Hematopoietic multipotent progenitor cell treated with erythropoietin and hydrocortisone succinate and interleukin-3 and kit ligand, for 17 days (in vitro differentiated cells): Measurements from ENCODE around the gene COLEC11.
"Not testable (repeated sequence)": the region's sequence is repeated elsewhere in the genome, so short reads cannot be mapped to it uniquely, and the experiment has no call there.

Source experiments
- DNase-seq: peaks from one replicate; pipeline ENCODE4 v3.0.0-alpha.2; 2015; ENCODE audit warnings: low spot score

The COLEC11 gene

DNA sequence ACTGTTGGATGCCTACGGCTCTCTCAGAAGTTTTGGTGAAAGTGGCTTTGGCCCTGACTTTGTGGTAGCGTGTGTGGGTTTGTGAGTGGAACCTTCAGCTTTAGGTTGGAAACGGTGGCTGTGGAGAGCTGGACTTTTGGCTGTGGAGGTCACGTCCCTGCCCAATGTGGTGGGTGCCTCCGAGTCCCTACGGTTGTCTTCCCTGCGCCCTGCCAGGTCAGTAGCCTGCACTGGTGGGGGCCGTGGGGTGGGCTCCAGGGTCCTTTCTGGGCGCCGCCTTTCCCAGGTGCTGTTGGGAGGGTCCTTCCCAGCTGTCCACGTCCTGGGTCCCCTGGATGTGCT, 11.1 kb downstream of the COLEC11 start:
- DNase-seq, result no peak

DNA sequence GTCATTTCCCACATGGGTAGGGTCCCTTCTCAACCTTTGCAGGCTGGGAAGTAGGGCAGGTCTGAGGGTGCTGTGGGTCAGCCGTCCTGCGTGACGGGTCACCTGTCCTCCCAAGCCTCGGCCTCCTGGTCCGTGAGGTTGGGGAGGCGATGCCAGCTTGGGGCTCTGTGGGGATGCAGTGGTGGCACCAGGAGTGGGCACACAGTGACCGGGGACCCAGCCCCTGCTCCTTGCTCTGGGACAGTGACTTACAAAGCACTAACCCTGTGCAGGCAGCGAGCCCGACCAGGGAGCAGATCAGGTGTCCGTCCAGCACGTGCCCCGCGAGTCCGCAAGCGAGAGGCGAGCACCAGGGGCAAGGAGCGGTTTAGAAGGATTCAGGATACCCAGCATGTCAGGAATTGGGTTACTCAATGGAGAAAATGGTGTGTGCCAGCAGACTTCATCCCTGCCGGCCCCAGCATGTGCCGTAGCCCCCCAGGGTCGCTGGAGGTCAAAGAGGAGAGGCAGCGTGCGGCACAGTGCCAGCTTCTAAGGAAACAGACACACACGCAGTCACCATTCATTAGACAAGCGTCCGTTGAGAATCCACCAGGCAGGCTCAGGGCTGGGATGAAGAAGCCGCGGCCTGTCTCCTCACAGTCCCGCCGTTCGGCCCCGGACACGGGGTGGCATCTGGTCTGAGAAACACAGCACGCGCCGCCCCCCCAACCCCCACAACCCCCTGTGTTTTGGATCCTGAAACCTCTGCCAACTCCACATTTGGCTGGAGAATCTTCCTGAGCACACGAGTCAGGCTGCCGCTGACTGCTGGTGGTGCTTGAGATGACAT, 11.7 kb downstream of the COLEC11 start:
- DNase-seq, result no peak

DNA sequence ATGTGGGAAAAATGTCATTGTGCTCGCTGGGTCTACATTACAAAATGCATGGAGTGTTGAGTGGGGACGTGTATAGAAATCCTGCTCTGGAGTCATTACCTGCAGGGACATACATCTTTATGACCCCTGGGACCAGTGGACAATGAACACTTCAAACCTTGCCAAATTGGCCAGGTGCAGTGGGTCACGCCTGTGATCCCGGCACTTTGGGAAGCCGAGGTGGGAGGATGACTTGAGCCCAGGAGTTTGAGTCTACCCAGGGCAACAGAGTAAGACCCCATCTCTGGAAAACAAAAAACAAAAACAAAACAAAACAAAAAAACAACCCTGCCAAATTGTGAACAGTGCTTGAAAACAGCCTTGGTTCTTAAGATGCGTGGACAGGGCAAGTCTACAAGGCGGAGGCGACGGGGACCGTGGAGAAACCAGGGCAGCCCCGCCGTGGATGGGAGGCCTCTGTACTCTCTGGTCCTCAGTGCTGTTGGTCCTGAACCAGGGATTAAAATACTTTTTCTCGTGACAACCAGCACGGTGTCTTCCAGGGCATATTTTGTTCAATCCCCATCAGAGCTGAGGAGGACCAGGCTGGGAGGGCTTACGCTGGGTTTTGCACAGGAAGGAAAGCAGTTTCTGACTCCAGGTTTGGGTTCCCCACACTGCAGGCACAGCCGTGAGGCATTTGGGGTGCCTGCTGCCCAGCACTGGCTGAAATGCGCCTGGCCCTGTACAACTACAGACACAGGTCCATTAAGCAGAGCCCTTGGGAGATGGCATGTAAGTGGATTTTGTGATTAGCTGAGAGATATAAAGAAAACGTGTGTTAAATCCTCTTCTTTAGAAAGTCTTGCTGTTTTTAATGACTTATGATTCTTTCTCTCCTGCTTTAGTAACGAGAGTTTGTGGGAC, 13.7 kb downstream of the COLEC11 start:
- DNase-seq, result no peak

DNA sequence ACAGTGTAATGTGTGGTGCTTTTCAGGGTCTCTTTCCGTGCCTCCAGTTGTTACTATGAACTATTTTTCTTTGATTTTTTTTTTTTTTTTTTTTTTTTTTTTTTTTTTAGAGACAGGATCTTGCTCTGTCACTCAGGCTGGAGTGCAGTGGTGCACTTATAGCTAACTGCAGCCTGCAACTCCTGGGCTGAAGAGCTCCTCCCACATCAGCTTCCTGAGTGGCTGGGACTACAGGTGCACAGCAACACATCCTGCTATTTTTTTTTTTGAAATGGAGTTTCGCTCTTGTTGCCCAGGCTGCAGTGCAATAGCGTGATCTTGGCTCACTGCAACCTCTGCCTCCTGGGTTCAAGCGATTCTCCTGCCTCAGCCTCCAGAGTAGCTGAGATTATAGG, 14.4 kb downstream of the COLEC11 start:
- DNase-seq, result not testable (repeated sequence)

DNA sequence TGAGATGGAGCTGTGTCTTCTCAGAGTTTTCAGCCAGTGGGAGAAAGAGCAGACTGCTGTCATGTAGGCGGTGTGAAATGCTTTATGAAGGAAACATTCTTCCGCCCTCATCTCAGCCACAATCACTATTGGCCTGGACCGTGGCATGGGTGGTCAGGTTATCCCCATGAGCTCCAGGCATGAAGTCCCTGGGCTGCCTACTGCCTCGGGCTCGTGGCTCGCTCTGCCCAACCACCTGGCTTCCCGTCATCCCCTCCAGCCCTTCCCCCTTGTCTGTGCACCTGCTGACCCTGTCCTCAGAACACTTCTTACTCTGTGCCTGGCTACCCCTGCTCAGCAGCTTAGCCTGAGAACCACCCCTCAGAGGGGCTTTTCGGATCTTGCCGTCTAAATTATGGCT, 15.5 kb downstream of the COLEC11 start:
- no peak for DNase-seq

DNA sequence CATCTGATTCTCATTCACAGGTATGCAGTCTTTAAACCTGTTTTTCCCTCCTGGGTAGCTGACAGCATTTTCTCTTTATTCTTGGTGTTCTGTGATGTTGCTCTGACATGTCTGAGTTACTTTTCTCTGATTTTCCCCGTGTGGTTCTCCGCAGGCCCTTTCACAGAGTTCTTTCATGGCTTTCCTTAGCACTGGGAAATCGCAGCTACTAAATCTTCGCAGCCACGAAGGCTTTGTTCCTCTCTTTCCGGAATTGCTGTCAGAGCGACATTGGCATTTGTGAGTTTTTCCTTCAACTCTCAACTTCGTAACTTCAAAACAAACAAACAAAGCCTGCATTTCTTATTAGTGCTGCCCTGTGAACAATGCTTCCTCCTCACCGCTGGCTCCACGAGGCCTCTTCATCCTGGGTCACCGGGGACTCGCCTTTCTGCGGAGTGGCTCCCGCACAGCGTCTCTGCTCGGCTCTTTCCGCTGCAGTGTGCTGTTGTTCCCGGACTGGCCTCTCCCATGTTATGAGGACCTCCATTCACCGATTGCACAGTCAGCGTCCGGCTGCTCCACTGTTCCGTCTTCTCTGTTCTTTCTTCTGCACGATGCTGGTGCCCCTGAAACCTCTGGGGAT, 16.1 kb downstream of the COLEC11 start:
- DNase-seq, result no peak

DNA sequence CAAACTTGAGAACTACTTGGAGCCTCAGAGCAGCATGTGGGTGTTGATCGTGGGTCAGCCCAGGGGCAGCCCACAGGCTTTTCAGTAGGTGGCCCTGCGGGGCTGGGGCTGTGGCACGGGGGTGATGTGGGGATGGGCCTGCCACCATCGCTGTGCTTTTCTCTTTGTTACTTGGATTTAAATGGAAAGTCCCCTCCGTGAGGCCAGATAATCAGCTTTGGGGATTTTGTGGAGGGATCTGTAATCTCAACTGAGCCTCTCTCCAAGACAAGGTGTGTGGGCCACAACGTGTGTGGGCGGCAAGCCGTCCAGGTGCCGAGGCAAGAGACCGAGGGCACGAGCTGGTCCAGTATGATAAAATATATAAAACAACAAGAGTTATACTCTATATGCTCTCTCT, 16.7 kb downstream of the COLEC11 start:
- DNase-seq, result no peak

DNA sequence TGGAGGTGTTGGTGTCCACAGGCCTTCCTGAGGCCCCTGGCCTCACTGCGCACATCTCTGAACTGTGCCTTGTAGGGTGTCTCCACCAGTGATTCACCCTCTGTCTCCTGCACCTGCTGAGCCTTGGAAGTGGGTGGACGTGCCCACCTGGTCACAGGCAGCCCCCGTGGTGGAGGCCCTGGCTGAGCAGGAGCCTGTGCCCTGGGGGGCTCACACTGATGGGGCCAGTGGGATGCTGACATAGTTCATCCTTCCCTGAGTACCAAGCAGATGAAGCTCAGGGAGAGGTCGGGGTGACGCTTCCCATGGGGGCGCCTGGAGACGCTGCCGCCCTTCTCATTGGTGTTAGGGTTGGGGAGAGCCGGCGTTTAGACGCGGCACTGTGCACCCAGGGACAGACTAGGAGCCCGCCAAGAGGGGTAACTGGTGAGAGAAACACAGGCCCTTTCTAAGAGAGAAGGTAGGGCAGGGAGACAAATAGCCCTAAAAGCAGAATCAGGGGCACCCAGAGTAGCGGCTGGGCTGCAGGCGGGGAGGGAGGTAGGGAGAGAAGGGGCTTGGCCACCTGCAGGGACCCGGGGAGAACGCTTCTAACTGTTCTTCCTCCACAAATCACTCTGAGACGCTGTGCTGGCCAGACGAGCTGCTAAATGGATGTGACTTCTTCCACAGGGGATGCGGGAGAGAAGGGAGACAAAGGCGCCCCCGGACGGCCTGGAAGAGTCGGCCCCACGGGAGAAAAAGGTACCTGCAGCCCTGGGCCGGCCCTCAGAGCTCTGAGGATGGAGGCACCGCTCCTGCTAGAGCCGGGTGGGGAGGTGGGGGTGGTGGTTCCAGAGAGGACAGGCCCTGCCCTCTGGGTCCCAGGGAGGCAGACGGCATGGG, 18.0 kb downstream of the COLEC11 start:
- no peak for DNase-seq

DNA sequence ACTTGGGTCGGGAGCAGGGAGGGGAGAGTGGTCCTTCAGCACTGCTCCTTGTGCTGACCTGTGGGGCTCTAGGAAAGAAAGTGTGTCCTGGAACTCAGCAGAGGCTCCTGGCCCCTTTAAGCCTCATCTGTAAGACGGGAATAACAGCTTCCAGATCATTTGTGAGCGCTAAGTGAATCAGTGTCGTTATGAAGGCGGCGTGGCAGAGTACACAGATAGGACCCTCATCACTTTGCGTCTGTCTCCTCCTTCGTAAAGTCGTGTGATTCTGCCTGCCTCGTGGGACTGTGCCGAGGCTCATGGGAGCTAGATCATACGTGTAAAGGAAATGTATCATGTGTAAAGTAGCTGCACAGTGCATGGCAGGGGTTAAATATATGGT, 18.6 kb downstream of the COLEC11 start:
- DNase-seq, result no peak

DNA sequence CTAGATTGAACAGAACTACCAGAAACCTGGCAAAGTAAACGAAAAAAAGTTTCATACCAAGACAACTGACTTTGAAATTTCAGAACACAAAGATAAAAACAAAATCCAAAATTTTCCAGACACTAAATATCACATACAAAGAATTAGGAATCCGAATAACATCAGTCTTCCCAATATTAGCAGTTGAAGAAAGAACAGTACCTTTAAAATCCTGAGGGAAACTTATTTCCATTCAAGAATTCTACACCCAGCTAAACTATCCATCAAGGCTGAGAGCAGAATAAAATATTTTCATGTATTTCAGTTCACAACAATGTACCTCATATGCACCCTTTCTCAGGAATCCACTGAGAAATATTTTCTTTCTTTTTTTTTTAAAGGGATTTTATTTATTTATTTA, 19.8 kb downstream of the COLEC11 start:
- DNase-seq, result not testable (repeated sequence)

DNA sequence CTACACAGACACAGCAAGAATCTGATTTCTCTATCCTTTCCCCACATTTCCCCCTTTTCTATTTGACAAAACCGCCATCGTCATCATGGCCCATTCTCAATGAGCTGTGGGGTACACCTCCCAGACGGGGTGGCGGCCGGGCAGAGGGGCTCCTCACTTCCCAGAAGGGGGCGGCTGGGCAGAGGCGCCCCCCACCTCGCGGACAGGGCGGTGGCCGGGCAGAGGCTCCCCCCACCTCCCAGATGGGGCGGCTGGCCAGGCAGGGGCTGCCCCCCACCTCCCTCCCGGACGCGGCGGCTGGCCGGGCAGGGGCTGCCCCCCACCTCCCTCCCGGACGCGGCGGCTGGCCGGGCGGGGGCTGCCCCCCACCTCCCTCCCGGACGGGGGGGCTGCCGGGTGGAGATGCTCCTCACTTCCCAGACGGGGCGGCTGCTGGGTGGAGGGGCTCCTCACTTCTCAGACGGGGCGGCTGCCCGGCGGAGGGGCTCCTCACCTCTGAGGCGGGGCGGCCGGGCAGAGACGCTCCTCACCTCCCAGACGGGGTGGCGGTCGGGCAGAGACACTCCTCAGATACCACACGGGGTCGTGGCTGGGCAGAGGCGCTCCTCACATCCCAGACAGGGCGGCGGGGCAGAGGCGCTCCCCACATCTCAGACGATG, 20.8 kb downstream of the COLEC11 start:
- DNase-seq, result not testable (repeated sequence)

DNA sequence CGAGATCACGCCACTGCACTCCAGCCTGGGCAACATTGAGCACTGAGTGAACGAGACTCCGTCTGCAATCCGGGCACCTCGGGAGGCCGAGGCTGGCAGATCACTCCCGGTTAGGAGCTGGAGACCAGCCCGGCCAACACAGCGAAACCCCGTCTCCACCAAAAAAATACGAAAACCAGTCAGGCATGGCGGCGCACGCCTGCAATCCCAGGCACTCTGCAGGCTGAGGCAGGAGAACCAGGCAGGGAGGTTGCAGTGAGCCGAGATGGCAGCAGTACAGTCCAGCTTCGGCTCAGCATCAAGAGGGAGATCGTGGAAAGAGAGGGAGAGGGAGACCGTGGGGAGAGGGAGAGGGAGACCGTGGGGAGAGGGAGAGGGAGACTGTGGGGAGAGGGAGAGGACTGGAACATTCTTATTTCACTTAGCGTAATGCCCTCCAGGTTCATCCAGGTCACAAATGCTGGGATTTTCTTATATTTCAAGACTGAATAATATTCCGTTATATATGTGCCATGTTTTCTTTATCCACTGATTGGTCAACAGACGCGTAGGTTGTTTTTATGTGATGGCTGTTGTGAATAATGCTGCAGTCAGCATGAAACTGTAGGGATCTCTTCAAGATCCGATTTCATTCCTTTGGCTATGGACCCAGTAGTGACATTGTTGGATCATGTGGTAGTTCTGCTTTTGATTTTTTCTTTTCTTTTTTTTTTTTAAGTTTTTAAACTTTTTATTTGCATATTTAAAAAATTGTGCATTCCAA, 21.7 kb downstream of the COLEC11 start:
- not testable (repeated sequence) for DNase-seq

DNA sequence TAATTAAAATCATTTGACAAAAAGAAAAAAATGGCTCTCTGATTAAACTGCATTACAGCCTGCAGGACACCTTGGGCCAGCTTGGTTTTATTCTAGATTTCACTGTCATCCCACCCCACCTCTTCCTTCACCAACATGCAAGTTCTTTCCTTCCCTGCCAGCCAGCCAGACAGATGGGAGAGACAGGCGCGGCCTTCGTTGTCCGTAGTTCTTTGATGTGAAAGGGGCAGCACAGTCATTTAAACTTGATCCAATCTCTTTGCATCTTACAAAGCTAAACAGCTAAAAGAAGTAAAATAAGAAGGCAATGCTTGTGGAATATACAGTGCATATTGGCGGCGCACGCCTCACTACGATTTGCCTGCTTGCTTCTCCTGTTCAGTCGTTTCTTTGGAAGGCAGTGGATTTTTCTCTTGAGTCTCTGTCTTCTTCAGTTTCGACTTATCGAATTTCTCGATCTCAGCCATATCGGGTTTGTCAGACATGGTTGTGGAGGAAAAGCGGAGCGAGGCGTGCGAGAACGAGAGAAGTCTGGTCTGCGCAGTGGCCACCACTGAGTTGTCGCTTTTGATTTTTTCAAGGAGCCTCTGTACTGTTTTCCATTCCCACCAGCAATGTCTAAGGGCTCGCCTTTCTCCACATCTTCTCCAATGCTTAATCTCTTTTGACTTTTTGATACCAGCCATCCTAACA, 22.4 kb downstream of the COLEC11 start:
- DNase-seq, result no peak

DNA sequence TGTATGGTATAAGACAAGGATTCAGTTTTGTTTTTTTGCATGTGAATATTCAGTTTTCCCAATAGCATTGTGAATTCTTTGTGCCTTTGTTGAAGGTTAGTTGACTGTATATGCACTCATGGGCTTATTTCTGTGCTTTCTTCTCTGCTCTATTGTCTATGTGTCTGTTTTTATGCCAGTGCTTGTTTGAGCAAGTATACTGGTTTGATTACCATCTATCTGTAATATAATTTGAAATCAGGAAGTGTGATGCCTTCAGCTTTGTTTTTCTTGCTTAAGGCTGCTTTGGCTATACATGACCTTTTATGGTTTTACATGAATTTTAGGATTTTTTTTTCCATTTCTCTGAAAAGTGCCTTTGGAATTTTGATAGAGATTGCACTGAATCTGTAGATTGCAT, 23.5 kb downstream of the COLEC11 start:
- no peak for DNase-seq

DNA sequence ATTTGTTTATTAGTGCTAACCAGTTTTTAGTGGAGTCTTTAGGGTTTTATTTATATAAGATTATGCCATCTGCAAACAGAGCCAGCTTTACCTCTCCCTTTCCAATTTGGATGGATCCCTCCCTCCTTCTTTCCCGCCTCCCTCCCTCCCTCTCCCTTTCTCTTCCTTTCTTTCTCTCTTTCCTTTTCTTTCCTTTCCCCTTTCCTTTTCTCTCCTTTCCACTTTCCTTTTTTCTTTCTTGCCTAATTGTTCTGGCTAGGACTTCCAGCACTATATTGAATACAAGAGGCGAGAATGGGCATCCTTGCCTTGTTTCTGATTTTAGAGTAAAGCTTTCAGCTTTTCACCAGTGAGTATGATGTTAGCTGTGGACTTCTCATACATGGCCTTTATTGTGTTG, 24.1 kb downstream of the COLEC11 start:
- no peak for DNase-seq

DNA sequence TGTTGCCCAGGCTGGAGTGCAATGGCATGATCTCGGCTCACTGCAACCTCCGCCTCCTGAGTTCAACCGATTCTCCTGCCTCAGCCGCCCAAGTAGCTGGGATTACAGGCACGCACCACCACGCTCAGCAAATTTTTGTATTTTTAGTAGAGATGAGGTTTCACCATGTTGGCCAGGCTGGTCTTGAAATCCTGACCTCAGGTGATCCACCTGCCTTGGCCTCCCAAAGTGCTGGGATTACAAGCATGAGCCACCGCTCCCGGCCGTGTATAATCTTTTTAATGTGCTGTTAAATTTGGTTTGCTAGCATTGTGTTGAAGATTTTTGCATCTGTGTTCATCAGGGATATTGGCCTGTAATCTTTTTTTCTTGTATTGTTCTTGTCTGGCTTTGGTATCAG, 24.7 kb downstream of the COLEC11 start:
- DNase-seq, result not testable (repeated sequence)

DNA sequence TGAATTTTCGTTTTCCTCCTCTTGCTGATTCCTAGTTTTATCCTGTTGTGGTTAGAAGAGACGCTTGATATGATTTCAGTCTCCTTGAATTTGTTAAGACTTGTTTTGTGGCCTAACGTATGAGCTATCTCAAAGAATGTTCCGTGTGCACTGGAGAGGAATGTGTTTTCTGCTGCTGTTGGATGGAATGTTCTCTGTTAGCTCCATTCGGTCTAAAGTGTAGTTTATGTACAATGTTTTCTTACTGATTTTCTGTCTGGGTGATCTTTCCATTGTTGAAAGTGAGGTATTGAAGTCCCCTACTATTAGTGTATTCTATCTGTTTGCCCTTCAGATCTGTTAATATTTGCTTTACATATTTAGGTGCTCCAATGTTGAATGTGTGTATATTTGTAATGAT, 25.9 kb downstream of the COLEC11 start:
- DNase-seq, result no peak

DNA sequence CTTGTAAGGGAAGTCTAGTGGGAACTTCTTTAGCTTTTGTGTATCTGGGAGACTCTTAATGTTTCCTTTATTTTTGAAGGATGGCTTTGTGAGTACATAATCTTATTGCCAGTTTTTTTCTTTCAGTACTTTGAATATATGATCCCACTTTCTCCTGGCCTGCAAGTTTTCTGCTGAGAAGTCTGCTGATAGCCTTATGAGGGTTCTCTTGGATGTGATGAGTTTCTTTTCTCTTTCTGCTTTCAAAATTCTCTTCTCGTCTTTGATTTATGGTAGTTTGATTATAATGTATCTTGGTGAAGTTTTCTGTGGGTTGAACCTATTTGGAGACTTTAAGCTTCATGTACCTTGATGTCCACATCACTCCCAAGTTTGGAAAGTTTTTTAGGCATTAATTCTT, 28.1 kb downstream of the COLEC11 start:
- DNase-seq, result no peak

DNA sequence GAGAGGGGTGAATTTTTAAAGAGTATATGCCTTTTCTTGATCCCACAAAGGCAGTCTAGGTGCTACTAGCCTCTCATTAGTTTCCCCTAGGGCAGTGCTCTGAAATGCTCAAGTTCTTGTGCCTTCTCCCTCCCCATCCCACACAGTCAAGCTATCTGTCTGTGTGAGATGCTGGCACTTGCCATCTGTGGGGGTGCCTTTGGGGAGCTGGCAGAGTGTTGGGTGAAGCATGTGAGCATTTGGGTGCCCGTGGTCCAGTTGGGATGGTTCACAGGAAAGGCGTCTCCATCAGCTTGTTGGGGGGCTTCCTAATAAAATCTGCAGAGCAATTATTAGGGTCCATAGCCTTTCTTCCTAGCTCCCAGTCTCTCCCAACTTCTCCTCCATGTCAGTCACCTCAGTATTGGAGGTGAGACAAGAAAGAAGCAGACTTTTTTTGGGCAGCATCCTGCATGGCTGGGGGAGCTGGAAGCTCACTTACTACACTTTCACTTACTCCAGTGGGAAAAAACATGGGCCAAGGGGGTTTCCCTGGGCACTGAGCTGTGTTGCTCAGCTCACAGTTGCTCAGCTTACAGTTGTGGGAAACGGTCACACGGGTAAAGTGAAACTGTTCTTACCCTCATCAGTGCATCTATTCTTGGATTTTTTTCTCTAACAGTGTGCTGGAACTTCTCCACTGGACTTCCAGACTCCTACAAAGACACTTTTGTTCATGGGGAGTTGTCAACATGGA, 29.3 kb downstream of the COLEC11 start:
- no peak for DNase-seq
